ENCODE results near the gene ERMARD.

DNA sequence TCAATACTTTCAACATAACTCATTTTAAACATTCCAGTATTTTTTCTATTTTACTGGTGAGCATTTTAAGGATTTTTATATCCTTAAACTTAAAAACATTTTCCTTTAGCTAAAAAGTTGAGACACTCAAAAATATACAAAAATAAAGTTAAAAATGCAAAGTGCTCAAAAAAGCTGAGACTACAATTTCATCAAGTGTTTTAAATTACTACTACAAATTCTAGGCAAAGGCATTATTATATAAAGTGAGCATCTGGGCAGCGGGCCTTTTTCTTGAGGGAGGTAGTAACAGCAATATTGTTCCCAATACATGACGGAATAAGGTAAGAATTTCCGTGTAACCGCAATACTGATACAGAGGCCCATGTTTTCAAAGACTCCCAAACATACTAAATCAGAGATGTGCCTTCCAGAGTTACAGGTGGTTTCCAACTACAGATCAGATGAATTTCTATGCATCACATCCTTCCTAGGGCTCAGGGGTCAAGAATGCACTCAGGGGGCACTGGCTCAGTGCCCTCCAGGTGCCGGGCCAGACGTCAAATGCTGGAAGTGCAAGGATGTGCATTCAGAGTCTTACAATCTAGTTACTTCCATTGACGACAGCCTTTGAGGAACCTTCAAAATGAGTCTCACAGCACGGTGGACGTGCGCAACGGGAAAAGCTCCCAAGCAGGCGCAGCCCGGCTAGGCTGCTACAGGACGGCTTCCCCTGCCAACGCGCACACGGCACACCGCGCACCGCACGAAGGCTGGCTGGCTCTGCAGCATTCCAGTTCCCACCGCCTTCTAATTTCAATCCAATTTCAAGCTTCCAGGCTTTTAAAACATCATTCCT, 28.8 kb upstream of the ERMARD start:
- TF ChIP-seq, protein P1, sequence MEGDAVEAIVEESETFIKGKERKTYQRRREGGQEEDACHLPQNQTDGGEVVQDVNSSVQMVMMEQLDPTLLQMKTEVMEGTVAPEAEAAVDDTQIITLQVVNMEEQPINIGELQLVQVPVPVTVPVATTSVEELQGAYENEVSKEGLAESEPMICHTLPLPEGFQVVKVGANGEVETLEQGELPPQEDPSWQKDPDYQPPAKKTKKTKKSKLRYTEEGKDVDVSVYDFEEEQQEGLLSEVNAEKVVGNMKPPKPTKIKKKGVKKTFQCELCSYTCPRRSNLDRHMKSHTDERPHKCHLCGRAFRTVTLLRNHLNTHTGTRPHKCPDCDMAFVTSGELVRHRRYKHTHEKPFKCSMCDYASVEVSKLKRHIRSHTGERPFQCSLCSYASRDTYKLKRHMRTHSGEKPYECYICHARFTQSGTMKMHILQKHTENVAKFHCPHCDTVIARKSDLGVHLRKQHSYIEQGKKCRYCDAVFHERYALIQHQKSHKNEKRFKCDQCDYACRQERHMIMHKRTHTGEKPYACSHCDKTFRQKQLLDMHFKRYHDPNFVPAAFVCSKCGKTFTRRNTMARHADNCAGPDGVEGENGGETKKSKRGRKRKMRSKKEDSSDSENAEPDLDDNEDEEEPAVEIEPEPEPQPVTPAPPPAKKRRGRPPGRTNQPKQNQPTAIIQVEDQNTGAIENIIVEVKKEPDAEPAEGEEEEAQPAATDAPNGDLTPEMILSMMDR (IDR thresholded peaks at IDR 0.05) = no peak
- TF ChIP-seq POLR2A (IDR thresholded peaks at IDR 0.05) = no peak

Measured in lower leg skin (tissue), 3 donors.